SK-N-SH (cell line): ENCODE data around the gene TM6SF1. TPM values are rescaled to one million over a fixed set of nuclear protein-coding genes. Genes with fewer than 3 reads are reported as not detected.

Source experiments
- CTCF ChIA-PET: fragments of 300-600, 350-600 bp; formaldehyde crosslinking; extraction: SDS; loops from one replicate; lab custom pipeline; 2021; lab: Yijun Ruan, JAX
- POLR2A ChIA-PET: fragments of 350-600 bp; sonication (Branson Sonifier 250); formaldehyde crosslinking; extraction: SDS; loops from one replicate; lab custom pipeline; 2020; ENCODE audit warnings: antibody characterized with exemption, inconsistent platforms; lab: Yijun Ruan, JAX
- DNase-seq: peaks from one replicate; pipeline ENCODE4 v3.0.0; 2012
- H2AFZ ChIP-seq: fragments of 200-600 bp; sonication (generic); 2 replicates; pipeline ENCODE4 v1.8.1; 2016; ENCODE audit warnings: antibody characterized with exemption, mild to moderate bottlenecking, low read depth
- H3F3A ChIP-seq: fragments of 200-600 bp; sonication (generic); replicated peaks from 2 replicates; pipeline ENCODE3; 2016; ENCODE audit warnings: antibody characterized with exemption, mild to moderate bottlenecking; ENCODE audit not compliant: insufficient read depth
- H3K27ac ChIP-seq, 2 experiments: fragments of 200-500 bp in 1 of 2; fragments of 200-600 bp in 1 of 2; sonication (Bioruptor generic) in 1 of 2; sonication (generic), shearing (Covaris generic) in 1 of 2; 2 replicates each; pipeline versions ENCODE4 v1.5.1 to v1.6.1; 2014 to 2016; ENCODE audit warnings: low read depth in 2 of 2, inconsistent platforms in 1 of 2, low read length in 1 of 2, mild to moderate bottlenecking in 1 of 2, mixed read lengths in 1 of 2
- H3K27me3 ChIP-seq: fragments of 200-600 bp; sonication (generic), shearing (Covaris generic); 2 replicates; pipeline ENCODE4 v1.6.1; 2016; ENCODE audit warnings: mixed run types; ENCODE audit not compliant: insufficient read depth
- H3K36me3 ChIP-seq, 2 experiments: fragments of 200-500 bp in 1 of 2; fragments of 200-600 bp in 1 of 2; sonication (Bioruptor generic) in 1 of 2; sonication (generic) in 1 of 2; replicated peaks in 1 of 2; 2 replicates each; pipeline versions ENCODE3 to v1.5.1; 2014 to 2016; ENCODE audit warnings: low read length in 1 of 2, mild to moderate bottlenecking in 1 of 2; ENCODE audit not compliant: insufficient read depth in 2 of 2, control insufficient read depth in 1 of 2
- H3K4me1 ChIP-seq, 2 experiments: fragments of 200-500 bp in 1 of 2; fragments of 200-600 bp in 1 of 2; sonication (Bioruptor generic) in 1 of 2; sonication (generic), shearing (Covaris generic) in 1 of 2; 2 replicates each; pipeline versions ENCODE4 v1.5.1 to v1.6.1; 2014 to 2016; ENCODE audit warnings: low read depth in 1 of 2, low read length in 1 of 2, mixed run types in 1 of 2; ENCODE audit not compliant: insufficient read depth in 2 of 2, control insufficient read depth in 1 of 2
- H3K4me2 ChIP-seq: fragments of 200-600 bp; sonication (generic), shearing (Covaris generic); 2 replicates; pipeline ENCODE4 v1.6.1; 2017; ENCODE audit warnings: mixed run types
- H3K4me3 ChIP-seq, 2 experiments: fragments of 200-500 bp in 1 of 2; fragments of 200-600 bp in 1 of 2; sonication (Bioruptor generic) in 1 of 2; sonication (generic), shearing (Covaris generic) in 1 of 2; 2 replicates each; pipeline versions ENCODE4 v1.5.1 to v1.8.1; 2014 to 2016; ENCODE audit warnings: low read depth in 2 of 2, inconsistent platforms in 1 of 2, low read length in 1 of 2, mild to moderate bottlenecking in 1 of 2, mixed read lengths in 1 of 2, moderate library complexity in 1 of 2
- H3K79me2 ChIP-seq: fragments of 200-600 bp; sonication (generic); 2 replicates; pipeline ENCODE4 v1.8.1; 2017; ENCODE audit warnings: mild to moderate bottlenecking; ENCODE audit not compliant: insufficient read depth
- H3K9ac ChIP-seq: fragments of 200-600 bp; sonication (generic); 2 replicates; pipeline ENCODE4 v1.6.1; 2017; ENCODE audit warnings: mixed run types
- H3K9me2 ChIP-seq: fragments of 200-600 bp; sonication (generic); 2 replicates; pipeline ENCODE4 v1.6.1; 2017; ENCODE audit warnings: mixed run types
- H3K9me3 ChIP-seq: fragments of 200-600 bp; sonication (generic); 2 replicates; pipeline ENCODE4 v1.6.1; 2017; ENCODE audit warnings: mixed run types, mild to moderate bottlenecking, moderate library complexity
- H4K20me1 ChIP-seq: fragments of 200-600 bp; sonication (generic); 2 replicates; pipeline ENCODE4 v1.6.1; 2017; ENCODE audit warnings: mild to moderate bottlenecking, mixed run types; ENCODE audit not compliant: insufficient read depth
- EP300 ChIP-seq, 2 experiments: IDR thresholded peaks; 2 replicates each; pipeline versions ENCODE4 v1.4.0 to v1.6.1; 2012; ENCODE audit warnings: borderline replicate concordance in 1 of 2, low read depth in 1 of 2, low read length in 1 of 2
- EZH2phosphoT487 ChIP-seq: fragments of 200-600 bp; sonication (generic); IDR thresholded peaks from 2 replicates; pipeline ENCODE4 v1.6.1; 2017; ENCODE audit warnings: low read depth, mixed run types, mild to moderate bottlenecking, antibody characterized with exemption, moderate library complexity, borderline replicate concordance
- FOXJ3 ChIP-seq: sonication (generic); formaldehyde crosslinking; IDR thresholded peaks from 2 replicates; pipeline ENCODE4 v1.5.1; 2020; ENCODE audit warnings: mild to moderate bottlenecking, missing genetic modification reagents
- GATA2 ChIP-seq: sonication (generic); formaldehyde crosslinking; IDR thresholded peaks from 2 replicates; pipeline ENCODE4 v1.5.0; 2020; ENCODE audit warnings: mild to moderate bottlenecking, missing genetic modification reagents
- MXI1 ChIP-seq: IDR thresholded peaks from 2 replicates; pipeline ENCODE4 v1.6.1; 2012; ENCODE audit warnings: mild to moderate bottlenecking, low read depth, low read length, improper control_type of control experiment
- SIN3A ChIP-seq: IDR thresholded peaks from 2 replicates; pipeline ENCODE4 v1.6.1; 2012; ENCODE audit warnings: low read depth, mild to moderate bottlenecking, low read length, moderate library complexity, borderline replicate concordance
- TCF12 ChIP-seq: IDR thresholded peaks from 2 replicates; pipeline ENCODE4 v1.4.0; 2012
- YY1 ChIP-seq: IDR thresholded peaks from 2 replicates; pipeline ENCODE4 v1.4.0; 2012; ENCODE audit warnings: low read depth, mild to moderate bottlenecking
- WGBS: methylation state at CpG from one replicate; pipeline ENCODE4 v1.1.6; 2017; ENCODE audit warnings: low lambda C conversion rate; 5-methylcytosine and 5-hydroxymethylcytosine counted together
- polyA plus RNA-seq, 3 experiments: library from polyadenylated mRNA; depleted of rRNA; stranded (reverse); fragments of >200 nt; gene quantifications; 2 replicates each; pipeline ENCODE4 v1.2.3, GENCODE V29; 2012
- TF ChIP-seq, protein P1 (sequence below): IDR thresholded peaks from 2 replicates; pipeline ENCODE4 v1.6.1; 2012; ENCODE audit warnings: mild to moderate bottlenecking, low read depth, low read length, moderate library complexity
- TF ChIP-seq, protein P2 (sequence below): IDR thresholded peaks from 2 replicates; pipeline ENCODE4 v1.4.0; 2012; ENCODE audit warnings: low read depth, borderline replicate concordance
- TF ChIP-seq, protein P3 (sequence below): fragments of 150-350 bp; IDR thresholded peaks from 2 replicates; pipeline ENCODE4 v1.6.1; 2016; ENCODE audit warnings: mild to moderate bottlenecking, low read depth, low read length
- TF ChIP-seq, protein P4 (sequence below): IDR thresholded peaks from 2 replicates; pipeline ENCODE4 v1.4.0; 2012; ENCODE audit warnings: low read depth, borderline replicate concordance
- TF ChIP-seq, protein P5 (sequence below): IDR thresholded peaks from 2 replicates; pipeline ENCODE4 v1.4.0; 2012; ENCODE audit warnings: low read depth
- TF ChIP-seq, protein P6 (sequence below): fragments of 150-350 bp; IDR thresholded peaks from 2 replicates; pipeline ENCODE4 v1.6.1; 2017; ENCODE audit warnings: antibody characterized with exemption, low read length, low read depth, borderline replicate concordance

TM6SF1 gene
- polyA plus RNA-seq, 1 of the 3 experiments (the other 2 are of a cell fraction) = 0.12 TPM

DNA sequence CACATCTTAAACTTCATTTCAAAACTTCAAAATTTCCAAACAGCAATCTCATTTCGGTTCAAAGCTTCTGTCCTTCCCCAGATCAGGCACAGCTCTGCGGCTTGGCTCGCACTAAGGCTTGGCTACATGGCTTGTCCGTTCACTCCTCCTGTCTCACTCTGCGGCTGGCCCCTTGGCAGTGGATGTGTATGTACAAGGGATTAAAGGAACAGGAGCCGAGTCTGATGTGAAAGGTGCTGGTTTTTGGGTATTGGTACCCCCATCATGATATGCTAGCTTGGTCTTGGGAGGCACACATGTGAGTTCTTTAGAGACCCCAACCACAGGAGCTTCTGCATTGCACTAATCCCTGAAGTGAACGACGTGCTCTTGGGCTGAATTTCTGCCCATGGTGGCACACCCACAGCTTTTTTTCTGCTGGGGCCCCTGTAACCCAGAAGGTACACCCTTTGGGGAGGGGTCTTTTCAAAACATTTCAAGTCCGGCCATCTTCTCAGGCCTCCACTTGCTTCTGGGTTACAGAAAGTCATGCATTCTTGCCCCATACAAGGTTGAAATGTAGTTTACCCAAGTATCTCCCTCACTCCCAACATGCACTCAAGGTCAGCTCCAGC is 12.6 kb downstream of the TM6SF1 start:
- no peak overlapping the region for H2AFZ ChIP-seq
- H3K4me3 ChIP-seq = no peak overlapping the region
- H4K20me1 ChIP-seq = no peaks in the 10 kb centered on the region
- H3K36me3 ChIP-seq = peaks cover 2 to 7% of the 10 kb centered on the region in 2 experiments
- no peaks in the 10 kb centered on the region for H3K9me3 ChIP-seq
- H3K4me1 ChIP-seq = no peaks in the 10 kb centered on the region; a peak in 1 of 4 replicates
- no peak overlapping the region for H3K4me2 ChIP-seq
- 91% methylated on average over 9 of the region's 9 CpGs for WGBS
- no peaks in the 10 kb centered on the region for H3K9me2 ChIP-seq
- H3K27me3 ChIP-seq = no peaks in the 10 kb centered on the region
- peaks cover 5% of the 10 kb centered on the region for H3F3A ChIP-seq
- H3K27ac ChIP-seq = no peak overlapping the region
- ChIA-PET POLR2A (no interaction called here), CTCF (interaction anchor here (0.7 kb wide), 1 partner anchor 8 kb away, joined by 4 read pairs; no protein-coding TSS in a partner anchor)
- no peaks in the 10 kb centered on the region for H3K79me2 ChIP-seq
- no peak for DNase-seq
- H3K9ac ChIP-seq = no peak overlapping the region
- TF ChIP-seq MXI1 (no peak), EZH2phosphoT487 (no peak), YY1 (no peak), EP300 (IDR thresholded peaks at IDR 0.05; ENCODE audit: borderline replicate concordance in 1 of 2, low read depth in 1 of 2, low read length in 1 of 2) (no peak), FOXJ3 (CRISPR knock-in tag) (no peak)
- TF ChIP-seq, protein P1, sequence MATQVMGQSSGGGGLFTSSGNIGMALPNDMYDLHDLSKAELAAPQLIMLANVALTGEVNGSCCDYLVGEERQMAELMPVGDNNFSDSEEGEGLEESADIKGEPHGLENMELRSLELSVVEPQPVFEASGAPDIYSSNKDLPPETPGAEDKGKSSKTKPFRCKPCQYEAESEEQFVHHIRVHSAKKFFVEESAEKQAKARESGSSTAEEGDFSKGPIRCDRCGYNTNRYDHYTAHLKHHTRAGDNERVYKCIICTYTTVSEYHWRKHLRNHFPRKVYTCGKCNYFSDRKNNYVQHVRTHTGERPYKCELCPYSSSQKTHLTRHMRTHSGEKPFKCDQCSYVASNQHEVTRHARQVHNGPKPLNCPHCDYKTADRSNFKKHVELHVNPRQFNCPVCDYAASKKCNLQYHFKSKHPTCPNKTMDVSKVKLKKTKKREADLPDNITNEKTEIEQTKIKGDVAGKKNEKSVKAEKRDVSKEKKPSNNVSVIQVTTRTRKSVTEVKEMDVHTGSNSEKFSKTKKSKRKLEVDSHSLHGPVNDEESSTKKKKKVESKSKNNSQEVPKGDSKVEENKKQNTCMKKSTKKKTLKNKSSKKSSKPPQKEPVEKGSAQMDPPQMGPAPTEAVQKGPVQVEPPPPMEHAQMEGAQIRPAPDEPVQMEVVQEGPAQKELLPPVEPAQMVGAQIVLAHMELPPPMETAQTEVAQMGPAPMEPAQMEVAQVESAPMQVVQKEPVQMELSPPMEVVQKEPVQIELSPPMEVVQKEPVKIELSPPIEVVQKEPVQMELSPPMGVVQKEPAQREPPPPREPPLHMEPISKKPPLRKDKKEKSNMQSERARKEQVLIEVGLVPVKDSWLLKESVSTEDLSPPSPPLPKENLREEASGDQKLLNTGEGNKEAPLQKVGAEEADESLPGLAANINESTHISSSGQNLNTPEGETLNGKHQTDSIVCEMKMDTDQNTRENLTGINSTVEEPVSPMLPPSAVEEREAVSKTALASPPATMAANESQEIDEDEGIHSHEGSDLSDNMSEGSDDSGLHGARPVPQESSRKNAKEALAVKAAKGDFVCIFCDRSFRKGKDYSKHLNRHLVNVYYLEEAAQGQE = no peak
- TF ChIP-seq, protein P2, sequence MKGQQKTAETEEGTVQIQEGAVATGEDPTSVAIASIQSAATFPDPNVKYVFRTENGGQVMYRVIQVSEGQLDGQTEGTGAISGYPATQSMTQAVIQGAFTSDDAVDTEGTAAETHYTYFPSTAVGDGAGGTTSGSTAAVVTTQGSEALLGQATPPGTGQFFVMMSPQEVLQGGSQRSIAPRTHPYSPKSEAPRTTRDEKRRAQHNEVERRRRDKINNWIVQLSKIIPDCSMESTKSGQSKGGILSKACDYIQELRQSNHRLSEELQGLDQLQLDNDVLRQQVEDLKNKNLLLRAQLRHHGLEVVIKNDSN = no peak
- TF ChIP-seq, protein P3, sequence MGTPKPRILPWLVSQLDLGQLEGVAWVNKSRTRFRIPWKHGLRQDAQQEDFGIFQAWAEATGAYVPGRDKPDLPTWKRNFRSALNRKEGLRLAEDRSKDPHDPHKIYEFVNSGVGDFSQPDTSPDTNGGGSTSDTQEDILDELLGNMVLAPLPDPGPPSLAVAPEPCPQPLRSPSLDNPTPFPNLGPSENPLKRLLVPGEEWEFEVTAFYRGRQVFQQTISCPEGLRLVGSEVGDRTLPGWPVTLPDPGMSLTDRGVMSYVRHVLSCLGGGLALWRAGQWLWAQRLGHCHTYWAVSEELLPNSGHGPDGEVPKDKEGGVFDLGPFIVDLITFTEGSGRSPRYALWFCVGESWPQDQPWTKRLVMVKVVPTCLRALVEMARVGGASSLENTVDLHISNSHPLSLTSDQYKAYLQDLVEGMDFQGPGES = no peak

DNA sequence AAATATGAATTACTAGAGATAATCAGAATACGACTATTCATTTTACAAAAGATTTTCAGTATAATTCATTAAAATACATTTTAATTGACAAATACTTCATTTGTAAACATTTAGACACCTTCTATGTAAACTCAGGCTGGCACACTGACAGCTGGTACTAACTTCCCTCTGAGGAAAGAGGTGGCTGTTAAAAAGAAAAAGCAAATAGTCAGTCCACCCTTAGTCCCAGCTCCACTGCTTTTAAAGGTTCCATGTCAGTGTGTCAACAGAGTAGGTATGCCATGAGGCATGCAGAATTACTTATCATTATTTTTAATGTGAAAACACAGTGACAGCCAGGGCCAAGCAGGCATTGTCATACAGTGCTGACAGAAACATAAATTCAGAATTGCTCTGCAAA is 16.1 kb downstream of the TM6SF1 start:
- H3K9me3 ChIP-seq = no peaks in the 10 kb centered on the region
- H3K79me2 ChIP-seq = no peaks in the 10 kb centered on the region
- H3K4me3 ChIP-seq = no peak overlapping the region
- ChIA-PET POLR2A (no interaction called here), CTCF (no interaction called here)
- H3K4me2 ChIP-seq = no peak overlapping the region
- no peaks in the 10 kb centered on the region; a peak in 1 of 4 replicates for H3K4me1 ChIP-seq
- H3K27ac ChIP-seq = no peak overlapping the region
- H4K20me1 ChIP-seq = no peaks in the 10 kb centered on the region
- H3K9ac ChIP-seq = no peak overlapping the region
- no peaks in the 10 kb centered on the region for H3F3A ChIP-seq
- no peaks in the 10 kb centered on the region for H3K27me3 ChIP-seq
- no peak overlapping the region for H2AFZ ChIP-seq
- H3K9me2 ChIP-seq = no peaks in the 10 kb centered on the region
- peaks cover 4 to 10% of the 10 kb centered on the region in 2 experiments for H3K36me3 ChIP-seq
- DNase-seq = no peak
- WGBS = 98% methylated on average over 1 of the region's 1 CpG
- TF ChIP-seq, protein P4, sequence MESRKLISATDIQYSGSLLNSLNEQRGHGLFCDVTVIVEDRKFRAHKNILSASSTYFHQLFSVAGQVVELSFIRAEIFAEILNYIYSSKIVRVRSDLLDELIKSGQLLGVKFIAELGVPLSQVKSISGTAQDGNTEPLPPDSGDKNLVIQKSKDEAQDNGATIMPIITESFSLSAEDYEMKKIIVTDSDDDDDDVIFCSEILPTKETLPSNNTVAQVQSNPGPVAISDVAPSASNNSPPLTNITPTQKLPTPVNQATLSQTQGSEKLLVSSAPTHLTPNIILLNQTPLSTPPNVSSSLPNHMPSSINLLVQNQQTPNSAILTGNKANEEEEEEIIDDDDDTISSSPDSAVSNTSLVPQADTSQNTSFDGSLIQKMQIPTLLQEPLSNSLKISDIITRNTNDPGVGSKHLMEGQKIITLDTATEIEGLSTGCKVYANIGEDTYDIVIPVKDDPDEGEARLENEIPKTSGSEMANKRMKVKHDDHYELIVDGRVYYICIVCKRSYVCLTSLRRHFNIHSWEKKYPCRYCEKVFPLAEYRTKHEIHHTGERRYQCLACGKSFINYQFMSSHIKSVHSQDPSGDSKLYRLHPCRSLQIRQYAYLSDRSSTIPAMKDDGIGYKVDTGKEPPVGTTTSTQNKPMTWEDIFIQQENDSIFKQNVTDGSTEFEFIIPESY = no peak
- TF ChIP-seq, protein P5, sequence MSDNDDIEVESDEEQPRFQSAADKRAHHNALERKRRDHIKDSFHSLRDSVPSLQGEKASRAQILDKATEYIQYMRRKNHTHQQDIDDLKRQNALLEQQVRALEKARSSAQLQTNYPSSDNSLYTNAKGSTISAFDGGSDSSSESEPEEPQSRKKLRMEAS = no peak
- TF ChIP-seq, protein P6, sequence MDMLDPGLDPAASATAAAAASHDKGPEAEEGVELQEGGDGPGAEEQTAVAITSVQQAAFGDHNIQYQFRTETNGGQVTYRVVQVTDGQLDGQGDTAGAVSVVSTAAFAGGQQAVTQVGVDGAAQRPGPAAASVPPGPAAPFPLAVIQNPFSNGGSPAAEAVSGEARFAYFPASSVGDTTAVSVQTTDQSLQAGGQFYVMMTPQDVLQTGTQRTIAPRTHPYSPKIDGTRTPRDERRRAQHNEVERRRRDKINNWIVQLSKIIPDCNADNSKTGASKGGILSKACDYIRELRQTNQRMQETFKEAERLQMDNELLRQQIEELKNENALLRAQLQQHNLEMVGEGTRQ = no peak
- TF ChIP-seq SIN3A = no peak
- no peak for TF ChIP-seq TCF12
- no peak for TF ChIP-seq GATA2
